HCT116 (cell line): Measurements from ENCODE around the gene ATP2C1.
"Not testable (repeated sequence)": the region's sequence is repeated elsewhere in the genome, so short reads cannot be mapped to it uniquely, and the experiment has no call there.

ENCODE experiments used
- CTCF ChIP-seq, 3 experiments: fragments of 200-600 bp in 1 of 3; sonication (generic) in 1 of 3; IDR thresholded peaks in 2 of 3; conservative IDR thresholded peaks in 1 of 3; 2 replicates each; pipeline ENCODE4 v1.5.1; 2012 to 2017; ENCODE audit warnings: low read depth in 2 of 3, low read length in 2 of 3, antibody characterized with exemption in 1 of 3, borderline replicate concordance in 1 of 3, control low read depth in 1 of 3, mild to moderate bottlenecking in 1 of 3, mixed read lengths in 1 of 3, mixed run types in 1 of 3, moderate library complexity in 1 of 3; ENCODE audit not compliant: insufficient read depth in 1 of 3
- EZH2phosphoT487 ChIP-seq: fragments of 200-600 bp; IDR thresholded peaks from 2 replicates; pipeline ENCODE4 v1.6.1; 2018; ENCODE audit warnings: antibody characterized with exemption, borderline replicate concordance
- POLR2A ChIP-seq: IDR thresholded peaks from 2 replicates; pipeline ENCODE4 v1.7.0; 2011; ENCODE audit warnings: borderline replicate concordance; ENCODE audit not compliant: insufficient read depth, insufficient read length; ENCODE audit errors: extremely low read depth
- SP1 ChIP-seq: IDR thresholded peaks from 2 replicates; pipeline ENCODE4 v1.6.1; 2012; ENCODE audit warnings: low read depth

GRCh38 chr3:130972592-130972991 lies 78.7 kb downstream of the ATP2C1 start:
- TF ChIP-seq CTCF (IDR thresholded peaks at IDR 0.05 in 2 of 3, conservative IDR thresholded peaks at IDR 0.05 in 1 of 3; ENCODE audit: borderline replicate concordance in 1 of 3, insufficient read depth in 1 of 3, low read depth in 2 of 3, low read length in 2 of 3); SP1; EZH2phosphoT487; POLR2A: not testable (repeated sequence)
